Measurements from ENCODE around the gene MUC2.

Gene MUC2

GRCh38 chr11:1082728-1083620 is 8.3 kb downstream of the MUC2 start:
- DNase-seq = no peak
- H3K27ac ChIP-seq (ENCODE audit: insufficient read depth, low read length, poor library complexity, severe bottlenecking) = no peak overlapping the region
- no peaks in the 10 kb centered on the region for H3K27me3 ChIP-seq (replicated peaks; ENCODE audit: control insufficient read depth, insufficient read depth, low read length, poor library complexity, severe bottlenecking)
- H3K9me3 ChIP-seq (ENCODE audit: control insufficient read depth, low read length) = no peaks in the 10 kb centered on the region
- H3K4me3 ChIP-seq (ENCODE audit: insufficient read depth, low read depth, low read length, poor library complexity, severe bottlenecking) = no peak overlapping the region
- no peaks in the 10 kb centered on the region for H3K36me3 ChIP-seq (ENCODE audit: control insufficient read depth, insufficient read depth, low read length)
- no peaks in the 10 kb centered on the region for H3K4me1 ChIP-seq (ENCODE audit: control insufficient read depth, insufficient read depth, low read length, poor library complexity, severe bottlenecking)

GRCh38 chr11:1083621-1084551 is 9.2 kb downstream of the MUC2 start:
- no peaks in the 10 kb centered on the region for H3K4me1 ChIP-seq (ENCODE audit: control insufficient read depth, insufficient read depth, low read length, poor library complexity, severe bottlenecking)
- DNase-seq = no peak
- H3K27me3 ChIP-seq (replicated peaks; ENCODE audit: control insufficient read depth, insufficient read depth, low read length, poor library complexity, severe bottlenecking) = no peaks in the 10 kb centered on the region
- H3K4me3 ChIP-seq (ENCODE audit: insufficient read depth, low read depth, low read length, poor library complexity, severe bottlenecking) = no peak overlapping the region
- H3K36me3 ChIP-seq (ENCODE audit: control insufficient read depth, insufficient read depth, low read length) = no peaks in the 10 kb centered on the region
- no peaks in the 10 kb centered on the region for H3K9me3 ChIP-seq (ENCODE audit: control insufficient read depth, low read length)
- no peak overlapping the region for H3K27ac ChIP-seq (ENCODE audit: insufficient read depth, low read length, poor library complexity, severe bottlenecking)

- no peak for DNase-seq
- H3K4me3 ChIP-seq (ENCODE audit: insufficient read depth, low read depth, low read length, poor library complexity, severe bottlenecking) = no peak overlapping the region
- no peaks in the 10 kb centered on the region for H3K9me3 ChIP-seq (ENCODE audit: control insufficient read depth, low read length)
- no peaks in the 10 kb centered on the region for H3K27me3 ChIP-seq (replicated peaks; ENCODE audit: control insufficient read depth, insufficient read depth, low read length, poor library complexity, severe bottlenecking)
- H3K27ac ChIP-seq (ENCODE audit: insufficient read depth, low read length, poor library complexity, severe bottlenecking) = no peak overlapping the region
- no peaks in the 10 kb centered on the region for H3K4me1 ChIP-seq (ENCODE audit: control insufficient read depth, insufficient read depth, low read length, poor library complexity, severe bottlenecking)
- H3K36me3 ChIP-seq (ENCODE audit: control insufficient read depth, insufficient read depth, low read length) = no peaks in the 10 kb centered on the region
These were observed 10.1 kb downstream of the MUC2 start for GRCh38 chr11:1084561-1085439.

GRCh38 chr11:1085440-1086170 is 10.9 kb downstream of the MUC2 start:
- Histone ChIP-seq H3K27me3 (replicated peaks; ENCODE audit: control insufficient read depth, insufficient read depth, low read length, poor library complexity, severe bottlenecking) (no peaks in the 10 kb centered on the region), H3K9me3 (ENCODE audit: control insufficient read depth, low read length) (no peaks in the 10 kb centered on the region), H3K36me3 (ENCODE audit: control insufficient read depth, insufficient read depth, low read length) (no peaks in the 10 kb centered on the region), H3K4me1 (ENCODE audit: control insufficient read depth, insufficient read depth, low read length, poor library complexity, severe bottlenecking) (no peaks in the 10 kb centered on the region), H3K27ac (ENCODE audit: insufficient read depth, low read length, poor library complexity, severe bottlenecking) (no peak overlapping the region), H3K4me3 (ENCODE audit: insufficient read depth, low read depth, low read length, poor library complexity, severe bottlenecking) (no peak overlapping the region)
- DNase-seq = no peak

DNA sequence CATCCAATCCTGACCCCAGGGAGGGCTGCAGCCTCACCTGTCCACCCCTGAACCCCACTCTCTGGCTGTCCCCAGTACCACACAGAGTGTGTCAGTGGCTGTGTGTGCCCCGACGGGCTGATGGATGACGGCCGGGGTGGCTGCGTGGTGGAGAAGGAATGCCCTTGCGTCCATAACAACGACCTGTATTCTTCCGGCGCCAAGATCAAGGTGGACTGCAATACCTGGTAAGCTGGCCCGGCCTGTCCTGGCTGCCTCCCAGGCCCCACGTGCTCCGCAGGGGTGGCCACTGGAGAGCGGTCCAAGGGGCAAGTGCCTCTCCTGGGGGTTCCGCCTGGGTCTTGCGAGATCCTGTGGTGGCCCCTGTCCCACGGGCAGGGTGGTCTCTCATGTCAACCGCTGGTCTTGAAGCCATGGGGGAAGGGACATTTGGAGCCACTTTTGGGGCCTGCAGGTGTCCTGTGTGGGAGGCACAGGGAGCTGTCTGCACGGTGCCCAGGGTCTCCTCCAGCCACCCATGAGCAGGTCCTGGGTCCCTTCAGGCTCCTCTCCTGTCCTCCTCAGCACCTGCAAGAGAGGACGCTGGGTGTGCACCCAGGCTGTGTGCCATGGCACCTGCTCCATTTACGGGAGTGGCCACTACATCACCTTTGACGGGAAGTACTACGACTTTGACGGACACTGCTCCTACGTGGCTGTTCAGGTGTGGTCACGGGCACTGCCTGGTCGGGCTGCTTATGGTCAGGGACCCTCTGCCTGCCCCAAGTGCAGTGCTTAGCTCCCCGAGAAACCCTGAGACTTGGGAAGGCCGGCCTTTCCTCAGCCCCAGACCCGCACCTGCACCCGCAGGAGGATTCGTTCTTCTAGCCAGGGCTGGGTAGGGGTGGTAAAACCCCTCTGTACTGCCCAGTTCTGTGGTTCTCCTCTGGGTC is 11.8 kb downstream of the MUC2 start:
- no peaks in the 10 kb centered on the region for H3K4me1 ChIP-seq (ENCODE audit: control insufficient read depth, insufficient read depth, low read length, poor library complexity, severe bottlenecking)
- H3K9me3 ChIP-seq (ENCODE audit: control insufficient read depth, low read length) = no peaks in the 10 kb centered on the region
- H3K4me3 ChIP-seq (ENCODE audit: insufficient read depth, low read depth, low read length, poor library complexity, severe bottlenecking) = no peak overlapping the region
- H3K36me3 ChIP-seq (ENCODE audit: control insufficient read depth, insufficient read depth, low read length) = no peaks in the 10 kb centered on the region
- DNase-seq = no peak
- H3K27ac ChIP-seq (ENCODE audit: insufficient read depth, low read length, poor library complexity, severe bottlenecking) = no peak overlapping the region
- no peaks in the 10 kb centered on the region for H3K27me3 ChIP-seq (replicated peaks; ENCODE audit: control insufficient read depth, insufficient read depth, low read length, poor library complexity, severe bottlenecking)

- H3K27me3 ChIP-seq (replicated peaks; ENCODE audit: control insufficient read depth, insufficient read depth, low read length, poor library complexity, severe bottlenecking) = no peaks in the 10 kb centered on the region
- H3K36me3 ChIP-seq (ENCODE audit: control insufficient read depth, insufficient read depth, low read length) = no peaks in the 10 kb centered on the region
- no peaks in the 10 kb centered on the region for H3K4me1 ChIP-seq (ENCODE audit: control insufficient read depth, insufficient read depth, low read length, poor library complexity, severe bottlenecking)
- H3K27ac ChIP-seq (ENCODE audit: insufficient read depth, low read length, poor library complexity, severe bottlenecking) = no peak overlapping the region
- H3K4me3 ChIP-seq (ENCODE audit: insufficient read depth, low read depth, low read length, poor library complexity, severe bottlenecking) = no peak overlapping the region
- DNase-seq = no peak
- H3K9me3 ChIP-seq (ENCODE audit: control insufficient read depth, low read length) = no peaks in the 10 kb centered on the region
These were observed 12.7 kb downstream of the MUC2 start for GRCh38 chr11:1087279-1087960.

DNA sequence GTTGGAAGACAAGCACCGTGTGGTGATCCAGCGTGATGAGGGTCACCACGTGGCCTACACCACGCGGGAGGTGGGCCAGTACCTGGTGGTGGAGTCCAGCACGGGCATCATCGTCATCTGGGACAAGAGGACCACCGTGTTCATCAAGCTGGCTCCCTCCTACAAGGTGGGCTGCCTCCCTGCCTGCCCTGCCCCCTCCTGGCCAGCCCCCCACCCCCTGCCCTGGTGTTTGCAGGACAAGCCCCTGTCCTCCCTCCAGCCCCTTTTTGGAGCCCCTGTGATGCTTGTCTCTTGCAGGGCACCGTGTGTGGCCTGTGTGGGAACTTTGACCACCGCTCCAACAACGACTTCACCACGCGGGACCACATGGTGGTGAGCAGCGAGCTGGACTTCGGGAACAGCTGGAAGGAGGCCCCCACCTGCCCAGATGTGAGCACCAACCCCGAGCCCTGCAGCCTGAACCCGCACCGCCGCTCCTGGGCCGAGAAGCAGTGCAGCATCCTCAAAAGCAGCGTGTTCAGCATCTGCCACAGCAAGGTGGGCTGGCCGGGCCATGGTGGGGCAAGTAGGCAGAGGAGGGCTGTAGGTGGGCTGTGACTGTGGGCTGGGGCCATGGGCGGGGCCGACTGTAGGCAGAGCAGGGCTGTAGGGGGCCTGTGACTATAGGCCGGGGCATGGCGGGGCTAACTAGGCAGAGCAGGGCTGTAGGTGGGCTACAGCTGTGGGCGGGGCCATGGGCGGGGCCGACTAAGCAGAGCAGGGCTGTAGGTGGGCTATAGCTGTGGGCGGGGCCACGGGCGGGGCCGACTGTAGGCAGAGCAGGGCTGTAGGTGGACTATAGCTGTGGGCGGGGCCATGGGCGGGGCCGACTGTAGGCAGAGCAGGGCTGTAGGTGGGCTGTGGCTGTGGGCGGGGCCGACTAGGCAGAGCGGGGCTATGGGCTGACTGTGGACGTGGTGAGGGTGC is 13.6 kb downstream of the MUC2 start:
- no peak overlapping the region for H3K27ac ChIP-seq (ENCODE audit: insufficient read depth, low read length, poor library complexity, severe bottlenecking)
- H3K4me3 ChIP-seq (ENCODE audit: insufficient read depth, low read depth, low read length, poor library complexity, severe bottlenecking) = no peak overlapping the region
- no peaks in the 10 kb centered on the region for H3K9me3 ChIP-seq (ENCODE audit: control insufficient read depth, low read length)
- H3K4me1 ChIP-seq (ENCODE audit: control insufficient read depth, insufficient read depth, low read length, poor library complexity, severe bottlenecking) = no peaks in the 10 kb centered on the region
- no peaks in the 10 kb centered on the region for H3K27me3 ChIP-seq (replicated peaks; ENCODE audit: control insufficient read depth, insufficient read depth, low read length, poor library complexity, severe bottlenecking)
- no peaks in the 10 kb centered on the region for H3K36me3 ChIP-seq (ENCODE audit: control insufficient read depth, insufficient read depth, low read length)
- DNase-seq = no peak
